Osteoblast (primary cell): Measurements from ENCODE around the gene SYNE1. TPM values are rescaled to one million over a fixed set of nuclear protein-coding genes. Genes with fewer than 3 reads are reported as not detected.

Source experiments
- DNase-seq: peaks from one replicate; pipeline ENCODE4 v3.0.0; 2011; ENCODE audit warnings: low spot score, mixed read lengths; ENCODE audit not compliant: insufficient read length; ENCODE audit errors: missing footprints
- H2AFZ ChIP-seq: 2 replicates; pipeline ENCODE4 v1.6.0; 2011; ENCODE audit warnings: mild to moderate bottlenecking, low read length
- H3K27ac ChIP-seq: 2 replicates; pipeline ENCODE4 v1.5.1; 2011; ENCODE audit warnings: mild to moderate bottlenecking, low read depth, low read length, moderate library complexity
- H3K27me3 ChIP-seq: 2 replicates; pipeline ENCODE4 v1.6.0; 2012; ENCODE audit warnings: mild to moderate bottlenecking, control low read depth, inconsistent platforms, low read length, moderate library complexity; ENCODE audit not compliant: insufficient read depth
- H3K36me3 ChIP-seq: 2 replicates; pipeline ENCODE4 v1.5.1; 2011; ENCODE audit warnings: mild to moderate bottlenecking, low read length, control low read depth, moderate library complexity; ENCODE audit not compliant: insufficient read depth
- H3K4me1 ChIP-seq: 2 replicates; pipeline ENCODE4 v1.5.1; 2011; ENCODE audit warnings: mild to moderate bottlenecking, low read length, control low read depth, moderate library complexity; ENCODE audit not compliant: insufficient read depth
- H3K4me2 ChIP-seq: 2 replicates; pipeline ENCODE4 v1.6.0; 2011; ENCODE audit warnings: mild to moderate bottlenecking, low read length; ENCODE audit not compliant: insufficient read depth
- H3K4me3 ChIP-seq: fragments of 200-600 bp; sonication (generic); 3 replicates; pipeline ENCODE4 v1.5.1; 2012; ENCODE audit warnings: mild to moderate bottlenecking, low read length, inconsistent platforms; ENCODE audit not compliant: insufficient read depth
- H3K79me2 ChIP-seq: 2 replicates; pipeline ENCODE4 v1.6.0; 2012; ENCODE audit warnings: mild to moderate bottlenecking, low read length, control low read depth, inconsistent platforms; ENCODE audit not compliant: insufficient read depth
- H3K9me3 ChIP-seq: 2 replicates; pipeline ENCODE4 v1.5.1; 2011; ENCODE audit warnings: low read depth, low read length, control low read depth
- H4K20me1 ChIP-seq: 2 replicates; pipeline ENCODE4 v1.6.0; 2012; ENCODE audit warnings: mild to moderate bottlenecking, low read length, control low read depth; ENCODE audit not compliant: insufficient read depth
- total RNA-seq: library from RNA; depleted of rRNA; stranded (reverse); fragments of >200 nt; gene quantifications from 2 replicates; pipeline ENCODE4 v1.2.3, GENCODE V29; 2012
- TF ChIP-seq, protein P1 (sequence below): IDR thresholded peaks from 2 replicates; pipeline ENCODE4 v1.5.1; 2011; ENCODE audit warnings: mild to moderate bottlenecking, low read depth, low read length, moderate library complexity; ENCODE audit errors: extremely low read depth

Gene SYNE1
- total RNA-seq, 1 donor, result 240 TPM

DNA sequence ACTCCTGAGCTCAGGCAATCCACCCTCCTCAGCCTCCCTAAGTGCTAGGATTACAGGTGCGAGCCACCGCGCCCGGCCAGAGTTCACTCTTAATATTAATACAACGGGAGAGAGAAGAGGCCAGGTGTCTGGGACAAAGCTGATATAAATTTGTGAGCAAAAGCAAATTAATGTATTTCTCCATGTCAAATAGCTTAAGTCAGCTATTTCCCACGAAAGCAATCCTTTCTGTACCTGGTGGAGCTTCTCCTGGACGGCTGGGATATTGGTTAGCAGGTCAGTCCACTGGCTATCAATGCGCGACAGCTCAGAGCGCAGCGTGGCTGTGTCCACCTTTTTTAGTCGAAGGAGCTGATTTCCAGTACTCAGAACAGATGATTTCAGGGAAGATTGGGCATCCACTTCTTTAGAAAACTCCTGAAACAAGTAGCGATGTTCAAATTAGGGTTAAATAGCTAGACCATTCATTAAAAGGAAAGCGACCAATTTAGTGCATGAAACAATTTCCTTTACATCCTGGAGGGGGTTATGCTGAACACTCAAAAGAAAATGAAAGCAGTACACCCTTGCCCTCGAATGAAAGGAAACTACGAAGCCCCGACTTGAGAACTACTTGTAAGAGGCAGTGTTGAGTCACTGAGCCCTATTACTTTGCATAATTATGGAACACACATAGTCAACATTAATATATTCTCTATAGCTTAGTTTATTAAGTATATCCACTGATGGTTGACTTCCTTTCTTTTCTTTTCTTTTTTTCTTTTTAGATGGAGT is 403.4 kb downstream of the SYNE1 start:
- TF ChIP-seq, protein P1, sequence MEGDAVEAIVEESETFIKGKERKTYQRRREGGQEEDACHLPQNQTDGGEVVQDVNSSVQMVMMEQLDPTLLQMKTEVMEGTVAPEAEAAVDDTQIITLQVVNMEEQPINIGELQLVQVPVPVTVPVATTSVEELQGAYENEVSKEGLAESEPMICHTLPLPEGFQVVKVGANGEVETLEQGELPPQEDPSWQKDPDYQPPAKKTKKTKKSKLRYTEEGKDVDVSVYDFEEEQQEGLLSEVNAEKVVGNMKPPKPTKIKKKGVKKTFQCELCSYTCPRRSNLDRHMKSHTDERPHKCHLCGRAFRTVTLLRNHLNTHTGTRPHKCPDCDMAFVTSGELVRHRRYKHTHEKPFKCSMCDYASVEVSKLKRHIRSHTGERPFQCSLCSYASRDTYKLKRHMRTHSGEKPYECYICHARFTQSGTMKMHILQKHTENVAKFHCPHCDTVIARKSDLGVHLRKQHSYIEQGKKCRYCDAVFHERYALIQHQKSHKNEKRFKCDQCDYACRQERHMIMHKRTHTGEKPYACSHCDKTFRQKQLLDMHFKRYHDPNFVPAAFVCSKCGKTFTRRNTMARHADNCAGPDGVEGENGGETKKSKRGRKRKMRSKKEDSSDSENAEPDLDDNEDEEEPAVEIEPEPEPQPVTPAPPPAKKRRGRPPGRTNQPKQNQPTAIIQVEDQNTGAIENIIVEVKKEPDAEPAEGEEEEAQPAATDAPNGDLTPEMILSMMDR, result no peak
- H2AFZ ChIP-seq, result no peak overlapping the region
- peaks cover 65% of the 10 kb centered on the region for H3K36me3 ChIP-seq
- H3K79me2 ChIP-seq, result no peaks in the 10 kb centered on the region
- DNase-seq, result no peak
- H3K4me2 ChIP-seq, result no peak overlapping the region
- H3K4me1 ChIP-seq, result peaks cover 20% of the 10 kb centered on the region
- H4K20me1 ChIP-seq, result no peaks in the 10 kb centered on the region
- no peak overlapping the region for H3K4me3 ChIP-seq
- peak overlapping the region; percentile 68 for H3K27ac ChIP-seq
- H3K9me3 ChIP-seq, result no peaks in the 10 kb centered on the region
- H3K27me3 ChIP-seq, result no peaks in the 10 kb centered on the region

DNA sequence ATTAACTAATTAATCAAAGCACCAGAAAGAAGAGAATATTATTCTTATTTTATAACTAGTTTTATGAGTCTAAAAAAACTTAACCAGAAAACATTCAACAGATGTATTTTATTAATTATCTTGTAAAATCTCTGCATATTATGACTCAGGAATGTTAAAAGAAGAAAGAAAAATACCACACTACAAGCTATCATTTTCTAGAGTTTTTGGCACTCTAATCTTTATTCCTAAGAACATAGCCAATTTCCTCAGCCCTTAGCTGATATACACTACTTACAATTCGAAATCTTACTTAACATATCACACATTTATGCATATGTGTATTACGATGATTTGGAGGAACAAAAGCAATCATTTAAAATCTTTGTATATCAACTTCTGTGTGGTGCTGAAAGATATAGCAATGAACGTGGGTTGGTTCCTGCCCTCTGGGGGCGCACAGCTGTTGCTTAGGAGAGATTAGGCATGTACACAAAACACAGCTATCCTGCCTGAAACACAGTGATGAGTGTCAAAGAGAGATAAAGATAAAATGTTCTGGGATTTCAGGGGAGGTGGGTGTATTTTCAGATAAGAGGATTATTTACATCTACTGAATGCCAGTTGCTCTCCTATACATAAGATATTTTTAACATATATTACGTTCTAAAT is 404.5 kb downstream of the SYNE1 start:
- Histone ChIP-seq H3K4me2 (peak overlapping the region; percentile 32), H3K27me3 (no peaks in the 10 kb centered on the region), H3K79me2 (no peaks in the 10 kb centered on the region), H3K4me1 (peaks cover 20% of the 10 kb centered on the region), H4K20me1 (no peaks in the 10 kb centered on the region), H2AFZ (no peak overlapping the region), H3K4me3 (no peak overlapping the region), H3K36me3 (peaks cover 55% of the 10 kb centered on the region), H3K9me3 (no peaks in the 10 kb centered on the region), H3K27ac (peak overlapping the region; percentile 68)
- peak; percentile 48 for DNase-seq
- TF ChIP-seq, protein P1, result peak; percentile 37

DNA sequence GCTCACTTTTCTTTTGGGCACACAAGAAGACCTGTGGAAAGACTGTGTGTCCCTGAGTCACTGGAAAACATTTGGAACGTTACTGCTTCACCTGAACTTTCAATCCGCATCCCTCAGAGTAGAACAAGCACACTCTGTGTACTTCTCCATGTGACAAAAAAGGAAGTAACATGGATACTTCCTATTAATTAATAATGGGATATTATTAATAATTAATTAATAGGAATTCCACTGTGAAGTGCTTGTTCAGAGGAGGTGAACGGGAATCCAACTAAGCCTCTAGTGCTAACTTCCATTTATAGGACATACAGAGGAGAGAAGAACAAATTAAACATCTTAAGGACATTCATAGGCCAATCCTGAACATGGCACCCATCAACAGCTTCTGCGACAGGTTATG is 407.8 kb downstream of the SYNE1 start:
- Histone ChIP-seq H3K4me1 (peaks cover 20% of the 10 kb centered on the region), H3K4me2 (no peak overlapping the region), H4K20me1 (no peaks in the 10 kb centered on the region), H3K36me3 (peaks cover 47% of the 10 kb centered on the region), H3K27me3 (no peaks in the 10 kb centered on the region), H3K27ac (no peak overlapping the region), H3K79me2 (no peaks in the 10 kb centered on the region), H3K9me3 (no peaks in the 10 kb centered on the region), H2AFZ (no peak overlapping the region), H3K4me3 (no peak overlapping the region)
- DNase-seq, result no peak
- TF ChIP-seq, protein P1, result no peak

DNA sequence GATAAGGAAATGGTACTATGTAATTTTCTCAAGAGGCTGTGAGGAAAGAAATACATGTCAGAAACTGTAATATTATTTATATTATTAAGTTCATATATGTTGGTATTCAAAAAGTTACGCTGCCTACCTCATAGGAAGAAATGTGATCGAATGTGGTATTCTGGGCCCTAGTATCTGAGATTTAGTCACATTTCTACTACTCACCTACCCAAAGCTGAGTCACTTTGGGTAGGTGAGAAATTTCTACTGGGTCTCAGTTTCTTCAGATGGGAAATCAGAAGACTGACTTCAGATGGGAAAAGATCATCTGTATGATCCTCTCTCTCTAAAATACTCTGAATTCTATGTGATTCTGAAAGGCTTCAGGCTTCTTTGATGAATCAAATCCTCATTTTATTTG is 411.0 kb downstream of the SYNE1 start:
- H3K4me1 ChIP-seq, result no peaks in the 10 kb centered on the region
- peaks cover 13% of the 10 kb centered on the region for H3K9me3 ChIP-seq
- no peaks in the 10 kb centered on the region for H4K20me1 ChIP-seq
- H2AFZ ChIP-seq, result no peak overlapping the region
- H3K36me3 ChIP-seq, result peaks cover 62% of the 10 kb centered on the region
- H3K4me3 ChIP-seq, result no peak overlapping the region
- H3K27me3 ChIP-seq, result no peaks in the 10 kb centered on the region
- no peak overlapping the region for H3K27ac ChIP-seq
- no peaks in the 10 kb centered on the region for H3K79me2 ChIP-seq
- DNase-seq, result no peak
- TF ChIP-seq, protein P1, result no peak
- no peak overlapping the region for H3K4me2 ChIP-seq
